Body of pancreas (tissue), 4 donors: ENCODE data around the gene TVP23A.

ENCODE experiments used
- POLR2A ChIP-seq, 3 donors: fragments of 450-650 bp; IDR thresholded peaks; one replicate each; pipeline ENCODE4 v1.6.1; 2016; ENCODE audit warnings: antibody characterized with exemption in 3 of 3, mild to moderate bottlenecking in 2 of 3
- TF ChIP-seq, protein P1 (sequence below), 7 experiments: fragments of 450-650 bp in 4 of 7; fragments of 200-600 bp in 3 of 7; sonication (generic) in 3 of 7; IDR thresholded peaks; one replicate each; pipeline ENCODE4 v1.5.1; 2016 to 2019; ENCODE audit warnings: antibody characterized with exemption in 7 of 7

DNA sequence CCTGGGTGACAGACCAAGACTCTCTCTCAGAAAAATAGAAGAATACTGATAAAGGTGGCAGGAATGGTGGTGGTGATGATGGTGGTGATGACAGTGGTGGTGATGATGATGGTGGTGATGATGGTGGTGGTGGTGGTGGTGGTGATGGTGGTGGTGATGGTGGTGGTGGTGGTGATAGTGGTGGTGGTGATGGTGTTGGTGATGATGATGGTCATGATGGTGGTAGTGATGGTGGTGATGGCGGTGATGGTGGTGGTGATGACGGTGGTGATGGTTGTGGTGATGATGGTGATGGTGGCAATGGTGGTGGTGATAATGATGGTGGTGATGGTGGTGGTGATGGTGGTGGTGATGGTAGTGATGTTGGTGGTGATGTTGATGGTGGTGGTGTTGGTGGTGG, 40.4 kb upstream of the TVP23A start:
- TF ChIP-seq, protein P1, sequence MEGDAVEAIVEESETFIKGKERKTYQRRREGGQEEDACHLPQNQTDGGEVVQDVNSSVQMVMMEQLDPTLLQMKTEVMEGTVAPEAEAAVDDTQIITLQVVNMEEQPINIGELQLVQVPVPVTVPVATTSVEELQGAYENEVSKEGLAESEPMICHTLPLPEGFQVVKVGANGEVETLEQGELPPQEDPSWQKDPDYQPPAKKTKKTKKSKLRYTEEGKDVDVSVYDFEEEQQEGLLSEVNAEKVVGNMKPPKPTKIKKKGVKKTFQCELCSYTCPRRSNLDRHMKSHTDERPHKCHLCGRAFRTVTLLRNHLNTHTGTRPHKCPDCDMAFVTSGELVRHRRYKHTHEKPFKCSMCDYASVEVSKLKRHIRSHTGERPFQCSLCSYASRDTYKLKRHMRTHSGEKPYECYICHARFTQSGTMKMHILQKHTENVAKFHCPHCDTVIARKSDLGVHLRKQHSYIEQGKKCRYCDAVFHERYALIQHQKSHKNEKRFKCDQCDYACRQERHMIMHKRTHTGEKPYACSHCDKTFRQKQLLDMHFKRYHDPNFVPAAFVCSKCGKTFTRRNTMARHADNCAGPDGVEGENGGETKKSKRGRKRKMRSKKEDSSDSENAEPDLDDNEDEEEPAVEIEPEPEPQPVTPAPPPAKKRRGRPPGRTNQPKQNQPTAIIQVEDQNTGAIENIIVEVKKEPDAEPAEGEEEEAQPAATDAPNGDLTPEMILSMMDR (IDR thresholded peaks at IDR 0.05), result no peak
- no peak for TF ChIP-seq POLR2A (IDR thresholded peaks at IDR 0.05)
